ENCODE results near the gene USP31.
"Not testable (repeated sequence)": the region's sequence is repeated elsewhere in the genome, so short reads cannot be mapped to it uniquely, and the experiment has no call there.

USP31 gene

GRCh38 chr16:23148166-23148512, 1.1 kb downstream of the USP31 start:
- no peak for DNase-seq
- H3K36me3 ChIP-seq (replicated peaks) = no peaks in the 10 kb centered on the region
- in situ Hi-C loops (cut with HindIII; ENCODE audit: low pct_ligation_motif_present, low sequenced_read_pairs) = no loop called here
- no peak overlapping the region for H3K27ac ChIP-seq
- H3K4me3 ChIP-seq (ENCODE audit: low read depth, low read length) = peak overlapping the region; percentile 71
- no peaks in the 10 kb centered on the region for H3K27me3 ChIP-seq (replicated peaks)
- TF ChIP-seq CTCF (IDR thresholded peaks at IDR 0.05; ENCODE audit: low read depth, low read length, missing control alignments) = no peak

DNA sequence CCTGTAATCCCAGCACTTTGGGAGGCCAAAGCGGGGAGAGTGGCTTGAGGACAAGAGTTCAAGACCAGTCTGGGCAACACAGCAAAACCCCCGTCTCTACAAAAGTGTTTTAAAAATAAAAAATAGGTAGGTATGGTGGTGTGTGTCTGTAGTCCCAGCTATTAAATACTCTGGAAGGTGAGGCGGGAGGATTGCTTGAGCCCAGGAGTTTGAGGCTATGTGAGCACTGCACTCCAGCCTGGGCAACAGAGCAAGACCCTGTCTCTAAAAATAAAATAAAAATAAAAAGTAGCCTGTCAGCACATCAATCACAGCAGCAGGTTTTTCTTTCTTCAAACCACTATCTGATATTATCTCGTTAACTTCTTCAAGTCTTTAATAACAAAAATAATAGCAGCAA, 1.6 kb downstream of the USP31 start:
- no peak for TF ChIP-seq CTCF (IDR thresholded peaks at IDR 0.05; ENCODE audit: low read depth, low read length, missing control alignments)
- in situ Hi-C loops (cut with HindIII; ENCODE audit: low pct_ligation_motif_present, low sequenced_read_pairs) = no loop called here
- no peak for DNase-seq
- H3K27ac ChIP-seq = no peak overlapping the region
- peak overlapping the region; percentile 71 for H3K4me3 ChIP-seq (ENCODE audit: low read depth, low read length)
- no peaks in the 10 kb centered on the region for H3K36me3 ChIP-seq (replicated peaks)
- no peaks in the 10 kb centered on the region for H3K27me3 ChIP-seq (replicated peaks)

GRCh38 chr16:23146877-23147601, 2.2 kb downstream of the USP31 start:
- in situ Hi-C loops (cut with HindIII; ENCODE audit: low pct_ligation_motif_present, low sequenced_read_pairs) = no loop called here
- H3K27me3 ChIP-seq (replicated peaks) = no peaks in the 10 kb centered on the region
- no peaks in the 10 kb centered on the region for H3K36me3 ChIP-seq (replicated peaks)
- TF ChIP-seq CTCF (IDR thresholded peaks at IDR 0.05; ENCODE audit: low read depth, low read length, missing control alignments) = no peak
- no peak overlapping the region for H3K4me3 ChIP-seq (ENCODE audit: low read depth, low read length)
- H3K27ac ChIP-seq = no peak overlapping the region
- DNase-seq = no peak

GRCh38 chr16:23145608-23146007, 3.6 kb downstream of the USP31 start:
- no peak overlapping the region for H3K27ac ChIP-seq

GRCh38 chr16:23145186-23145585, 4.1 kb downstream of the USP31 start:
- no peak overlapping the region for H3K27ac ChIP-seq
- H3K27me3 ChIP-seq (replicated peaks) = no peaks in the 10 kb centered on the region
- H3K36me3 ChIP-seq (replicated peaks) = no peaks in the 10 kb centered on the region
- TF ChIP-seq CTCF (IDR thresholded peaks at IDR 0.05; ENCODE audit: low read depth, low read length, missing control alignments) = no peak
- in situ Hi-C loops (cut with HindIII; ENCODE audit: low pct_ligation_motif_present, low sequenced_read_pairs) = no loop called here
- no peak overlapping the region for H3K4me3 ChIP-seq (ENCODE audit: low read depth, low read length)
- DNase-seq = no peak

More at GRCh38 chr16:23145608-23146007, 3.6 kb downstream of the USP31 start:
- H3K4me3 ChIP-seq (ENCODE audit: low read depth, low read length) = no peak overlapping the region
- peak; percentile 33 for DNase-seq
- no peak for TF ChIP-seq CTCF (IDR thresholded peaks at IDR 0.05; ENCODE audit: low read depth, low read length, missing control alignments)
- in situ Hi-C loops (cut with HindIII; ENCODE audit: low pct_ligation_motif_present, low sequenced_read_pairs) = no loop called here
- H3K27me3 ChIP-seq (replicated peaks) = no peaks in the 10 kb centered on the region
- no peaks in the 10 kb centered on the region for H3K36me3 ChIP-seq (replicated peaks)

- DNase-seq; H3K4me3 ChIP-seq (ENCODE audit: low read depth, low read length); H3K36me3 ChIP-seq (replicated peaks); H3K27me3 ChIP-seq (replicated peaks); H3K27ac ChIP-seq; in situ Hi-C loops (cut with HindIII; ENCODE audit: low pct_ligation_motif_present, low sequenced_read_pairs): not testable (repeated sequence)
These were observed 4.9 kb downstream of the USP31 start for GRCh38 chr16:23144393-23144792.

Data from brain microvascular endothelial cell (primary cell).